HG03175 (cell line): ENCODE measurements around the gene SLC35G6.
"Not testable (repeated sequence)": the region's sequence is repeated elsewhere in the genome, so short reads cannot be mapped to it uniquely, and the experiment has no call there.

Source experiments
- ATAC-seq: cut with Tn5 transposase; IDR thresholded peaks from one replicate; pipeline ENCODE4 v1.9.1; 2021; ENCODE audit warnings: mild to moderate bottlenecking, moderate library complexity; ENCODE audit not compliant: unreplicated experiment

SLC35G6 gene

DNA sequence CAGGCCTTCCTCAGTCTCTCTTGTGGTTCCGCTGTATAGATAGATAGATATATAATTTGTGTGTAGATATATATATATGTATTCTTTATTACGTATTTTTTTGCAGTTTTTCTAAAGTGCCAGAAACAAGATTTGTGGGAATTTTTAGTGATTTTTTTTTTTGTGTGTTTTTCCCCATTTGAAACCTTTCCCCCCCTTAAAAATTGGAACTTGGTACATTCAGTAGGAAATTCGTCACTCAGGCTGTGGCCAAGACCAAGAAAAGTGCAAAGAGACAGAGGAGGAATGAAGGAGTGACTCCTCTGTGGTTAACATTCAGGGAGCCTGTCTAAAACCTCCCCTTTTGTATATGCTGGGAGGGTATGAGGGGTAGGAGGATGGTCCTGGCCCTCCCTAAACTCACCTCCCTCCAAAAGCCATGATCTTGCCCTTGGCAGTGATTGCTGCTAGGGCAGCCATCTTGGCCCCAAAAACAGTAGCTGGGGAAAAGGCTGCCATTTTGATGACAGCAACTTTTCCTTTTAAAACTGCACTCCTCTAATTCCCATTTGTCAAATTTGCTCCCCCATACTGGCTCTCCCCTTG, 21.2 kb upstream of the SLC35G6 start:
- ATAC-seq = no peak

- no peak for ATAC-seq
Observed at GRCh38 chr17:7460850-7461660, 20.2 kb upstream of the SLC35G6 start.

- ATAC-seq = no peak
Observed at GRCh38 chr17:7462474-7463371, 18.5 kb upstream of the SLC35G6 start.

GRCh38 chr17:7463372-7463846, 17.8 kb upstream of the SLC35G6 start:
- no peak for ATAC-seq

DNA sequence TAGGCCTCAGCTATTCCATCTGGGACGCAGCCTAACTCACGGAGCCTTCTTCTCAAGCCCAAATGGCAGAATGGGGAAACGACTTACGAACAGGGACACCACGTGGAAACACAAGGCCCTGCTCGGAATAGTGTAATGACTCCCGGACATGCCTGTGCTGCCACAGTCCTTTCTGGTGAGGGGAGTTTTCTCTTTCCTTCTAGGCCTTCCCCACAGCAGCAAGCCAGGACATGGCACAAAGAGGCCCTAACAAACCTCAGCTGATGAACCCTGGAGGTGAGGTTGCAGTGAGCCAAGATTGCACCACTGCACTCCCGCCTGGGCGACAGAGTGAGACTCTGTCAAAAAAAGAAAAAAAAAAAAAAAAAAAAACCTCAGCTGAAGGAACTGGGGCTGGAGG, 17.2 kb upstream of the SLC35G6 start:
- ATAC-seq = no peak

DNA sequence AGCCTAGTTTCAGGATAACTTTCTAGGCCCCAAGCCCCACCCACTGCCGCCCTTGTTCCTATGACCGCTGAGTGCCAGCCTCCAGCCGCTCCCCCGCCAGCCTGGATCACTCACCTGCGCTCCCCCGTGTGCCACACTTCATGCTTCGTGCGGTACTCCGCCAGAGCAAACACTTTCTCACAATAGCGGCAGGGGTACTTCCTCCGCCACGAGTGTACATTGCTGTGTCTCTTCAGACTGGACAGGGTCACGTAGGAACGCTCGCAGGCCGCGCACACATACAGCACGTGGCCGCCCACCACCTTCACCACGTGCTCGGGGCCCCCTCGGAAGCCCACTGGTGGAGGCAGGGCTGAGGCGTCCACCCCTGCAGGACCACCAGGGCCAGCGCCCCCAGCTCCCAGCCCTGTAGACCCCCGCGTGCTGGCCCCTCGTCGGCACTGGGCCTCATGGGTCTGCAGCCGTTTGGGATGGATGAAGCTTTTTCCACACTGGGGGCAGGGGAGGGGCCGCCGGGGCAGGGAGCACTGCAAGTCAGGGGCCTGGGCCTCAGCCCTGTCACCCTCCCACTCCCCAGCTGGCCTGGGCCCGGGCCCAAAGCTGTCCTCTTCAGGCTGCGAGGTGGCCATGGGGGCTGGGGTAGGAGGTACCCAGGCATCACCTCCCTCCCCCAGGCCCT, 15.5 kb upstream of the SLC35G6 start:
- no peak for ATAC-seq

DNA sequence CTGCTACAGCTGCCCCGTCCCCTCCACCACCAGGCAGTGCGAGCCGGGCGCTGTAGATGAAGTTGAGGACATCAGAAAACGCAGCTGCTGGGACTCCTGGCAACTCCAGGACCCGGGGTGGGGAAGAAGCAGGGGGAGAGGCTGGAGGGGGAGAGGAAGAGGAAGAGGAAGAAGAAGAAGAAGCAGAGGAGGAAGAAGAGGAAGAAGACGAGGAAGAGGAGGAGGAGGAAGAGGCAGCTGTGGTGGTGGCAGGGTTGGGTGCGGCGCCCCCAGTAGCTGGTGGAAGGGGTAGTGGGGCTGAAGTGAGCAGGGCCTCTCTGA, 15.0 kb upstream of the SLC35G6 start:
- ATAC-seq = no peak

- no peak for ATAC-seq
Observed at GRCh38 chr17:7466639-7467341, 14.5 kb upstream of the SLC35G6 start.

DNA sequence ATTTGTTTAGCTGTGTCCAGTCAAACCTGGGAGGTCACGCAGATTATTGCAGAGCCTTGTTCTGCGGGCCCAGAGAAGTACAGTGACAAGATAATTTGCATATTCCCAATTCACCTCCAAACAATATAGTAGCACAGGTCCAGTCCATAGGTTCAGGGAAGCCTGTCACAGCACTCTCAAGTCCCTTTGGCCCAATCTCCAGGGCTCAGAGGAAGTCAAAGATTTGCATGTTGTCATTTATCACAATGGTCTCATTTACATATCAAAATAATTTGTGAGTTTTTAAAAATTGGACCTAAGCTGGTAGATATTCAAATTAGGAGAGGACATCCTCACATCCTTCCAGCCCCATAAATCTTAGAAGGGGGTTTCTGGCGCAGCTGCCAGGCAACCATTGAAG, 13.7 kb upstream of the SLC35G6 start:
- ATAC-seq = no peak

- no peak for ATAC-seq
Observed at GRCh38 chr17:7468290-7468689, 13.0 kb upstream of the SLC35G6 start.

GRCh38 chr17:7468804-7469389, 12.3 kb upstream of the SLC35G6 start:
- ATAC-seq = no peak

DNA sequence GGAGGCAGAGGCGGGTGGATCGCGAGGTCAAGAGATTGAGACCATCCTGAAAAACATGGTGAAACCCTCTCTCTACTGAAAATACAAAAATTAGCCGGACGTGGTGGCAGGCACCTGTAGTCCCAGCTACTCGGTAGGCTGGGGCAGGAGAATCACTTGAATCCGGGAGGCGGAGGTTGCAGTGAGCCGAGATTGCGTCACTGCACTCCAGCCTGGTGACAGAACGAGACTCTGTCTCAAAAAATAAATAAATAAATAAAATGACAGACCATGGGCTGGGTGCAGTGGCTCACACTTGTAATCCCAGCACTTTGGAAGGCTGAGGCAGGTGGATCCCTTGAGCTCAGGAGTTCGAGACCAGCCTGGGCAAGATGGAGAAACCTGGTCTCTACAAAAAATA, 11.4 kb upstream of the SLC35G6 start:
- ATAC-seq = not testable (repeated sequence)

DNA sequence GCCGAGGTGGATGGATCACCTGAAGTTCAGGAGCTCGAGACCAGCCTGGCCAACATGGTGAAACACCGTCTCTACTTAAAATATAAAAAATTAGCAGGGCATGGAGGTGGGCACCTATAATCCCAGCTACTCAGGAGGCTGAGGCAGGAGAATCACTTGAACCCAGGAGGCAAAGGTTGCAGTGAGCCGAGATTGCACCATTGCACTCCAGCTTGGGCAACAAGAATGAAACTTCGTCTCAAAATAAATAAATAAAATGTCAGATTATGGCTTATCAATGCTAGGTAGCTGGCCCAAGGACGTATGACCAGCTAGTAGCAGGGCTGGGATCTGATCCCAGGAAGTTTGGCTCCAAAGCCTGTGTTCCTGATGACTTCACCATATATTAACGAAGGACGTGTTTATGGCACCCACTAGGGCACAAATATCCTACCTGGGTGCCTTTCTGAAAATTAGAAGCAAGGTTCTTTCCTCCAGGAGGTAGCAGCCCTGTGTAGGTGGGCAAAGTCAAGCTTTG, 10.7 kb upstream of the SLC35G6 start:
- not testable (repeated sequence) for ATAC-seq

DNA sequence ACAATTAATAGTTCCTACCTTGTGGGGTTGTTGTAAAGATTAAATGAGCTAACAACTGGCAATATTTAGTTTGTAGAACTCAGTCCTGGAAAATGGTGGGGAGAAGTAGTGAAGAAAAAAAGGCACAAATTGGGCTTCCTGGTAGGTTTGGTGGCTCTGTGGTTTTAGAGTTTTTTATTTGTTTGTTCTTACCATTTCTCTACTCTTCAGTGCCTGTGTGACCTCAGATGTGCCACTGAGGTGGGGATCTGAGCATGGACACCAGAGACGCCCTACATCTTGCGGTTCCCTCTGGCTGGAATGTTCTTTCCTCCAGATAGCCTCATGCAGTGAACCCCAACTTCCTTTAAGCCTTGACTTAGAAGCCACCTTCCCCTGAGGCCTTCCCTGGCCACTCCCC, 9.5 kb upstream of the SLC35G6 start:
- ATAC-seq = no peak

GRCh38 chr17:7474767-7475166, 6.5 kb upstream of the SLC35G6 start:
- not testable (repeated sequence) for ATAC-seq

DNA sequence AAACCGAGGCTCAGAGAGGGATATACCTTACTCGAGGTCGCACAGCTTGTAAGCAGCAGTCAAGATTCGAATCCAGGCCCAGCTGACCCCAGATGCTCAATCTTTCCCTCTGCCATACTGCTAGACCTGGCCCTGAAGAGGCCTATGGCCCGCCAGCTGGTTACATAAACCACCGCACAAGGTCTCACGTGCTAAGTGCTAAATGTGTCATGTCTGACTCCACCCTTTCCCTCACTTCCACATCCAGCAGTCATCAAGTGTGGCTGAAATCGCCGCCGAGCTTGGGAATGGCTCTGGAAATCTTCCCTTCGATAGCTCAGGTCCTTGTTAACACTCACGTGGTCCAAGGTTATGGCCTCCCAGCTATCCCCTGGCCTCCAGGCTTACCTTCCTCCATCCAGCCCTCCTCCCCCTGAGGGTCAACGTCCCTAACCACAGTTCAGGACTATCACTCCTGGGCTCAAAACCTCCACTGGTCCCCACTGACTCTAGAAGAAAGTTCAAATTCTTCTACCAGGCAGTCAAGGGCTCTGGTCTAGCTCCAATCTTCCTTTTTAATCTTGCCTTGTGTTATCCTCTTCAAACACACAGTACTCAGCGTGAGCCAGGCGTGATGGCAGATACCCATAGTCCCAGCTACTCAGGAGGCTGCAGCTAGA, 5.4 kb upstream of the SLC35G6 start:
- ATAC-seq = no peak

DNA sequence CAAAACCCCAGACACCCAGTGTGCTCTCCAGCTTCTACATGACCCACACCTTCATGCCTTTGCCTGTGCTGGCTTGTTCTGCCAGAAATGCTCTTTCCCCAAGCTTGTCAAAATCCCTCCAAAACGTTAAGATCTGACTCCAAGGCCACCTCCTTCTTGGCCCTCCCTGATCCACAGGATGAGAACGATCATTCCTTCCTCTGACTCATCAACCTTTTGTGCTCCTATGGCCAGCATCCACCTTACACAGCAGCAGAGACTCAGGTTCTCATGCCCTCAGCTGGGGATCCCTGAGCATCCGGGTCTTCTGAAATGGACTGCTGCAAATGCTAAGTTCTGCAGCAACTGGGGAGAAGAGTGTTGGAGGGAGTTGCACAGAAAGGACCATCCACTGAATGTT, 4.8 kb upstream of the SLC35G6 start:
- ATAC-seq = no peak

DNA sequence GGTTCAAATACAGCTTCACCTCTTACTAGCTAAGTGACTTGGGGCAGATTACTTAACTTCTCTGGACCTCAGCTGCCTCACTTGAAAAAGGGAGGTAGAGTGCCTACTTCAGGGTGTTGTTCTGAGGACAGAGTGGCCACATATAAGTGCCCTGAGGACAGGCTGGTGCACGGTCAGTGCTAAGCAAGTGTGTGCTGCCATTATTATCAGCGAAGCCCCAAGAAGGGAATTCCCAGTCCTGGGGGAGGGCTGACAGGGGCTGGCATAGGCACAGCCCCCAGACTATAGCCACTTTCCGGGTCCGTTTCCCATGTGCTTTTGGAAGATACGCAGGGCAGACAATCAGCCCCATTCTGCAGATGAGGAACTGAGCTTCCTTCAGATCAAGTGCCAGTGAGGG, 4.3 kb upstream of the SLC35G6 start:
- no peak for ATAC-seq
